Esophagus muscularis mucosa (tissue), 4 donors: ENCODE data around the gene CHCHD1. TPM values are rescaled to one million over a fixed set of nuclear protein-coding genes. Genes with fewer than 3 reads are reported as not detected.
"Not testable (repeated sequence)": the region's sequence is repeated elsewhere in the genome, so short reads cannot be mapped to it uniquely, and the experiment has no call there.

ENCODE experiments used
- DNase-seq: peaks from one replicate; pipeline ENCODE4 v3.0.0-alpha.2; 2017; ENCODE audit errors: extremely low spot score
- H3K27ac ChIP-seq, 4 donors: fragments of 200-600 bp; sonication (generic); replicated peaks in 1 of 4; 1 replicate in 3 of 4; 2 replicates in 1 of 4; pipeline ENCODE4 v1.5.1; 2016 to 2019; ENCODE audit warnings: mild to moderate bottlenecking in 1 of 4
- H3K27me3 ChIP-seq, 4 donors: fragments of 200-600 bp; sonication (generic); one replicate each; pipeline versions ENCODE4 v1.5.1 to v1.6.0; 2016 to 2019
- H3K36me3 ChIP-seq, 4 donors: fragments of 200-600 bp; sonication (generic); one replicate each; pipeline ENCODE4 v1.5.1; 2016 to 2019
- H3K4me1 ChIP-seq, 4 donors: fragments of 200-600 bp; sonication (generic); one replicate each; pipeline ENCODE4 v1.5.1; 2016 to 2019
- H3K4me3 ChIP-seq, 4 donors: fragments of 200-600 bp; sonication (generic); 1 replicate in 2 of 4; 2 replicates in 2 of 4; pipeline ENCODE4 v1.5.1; 2016 to 2019; ENCODE audit warnings: mild to moderate bottlenecking in 4 of 4, moderate library complexity in 1 of 4
- H3K9me3 ChIP-seq, 4 donors: fragments of 200-600 bp; sonication (generic); 1 replicate in 3 of 4; 2 replicates in 1 of 4; pipeline ENCODE4 v1.5.1; 2016 to 2019
- CTCF ChIP-seq, 3 experiments: fragments of 200-600 bp in 2 of 3; fragments of 450-650 bp in 1 of 3; sonication (generic) in 2 of 3; IDR thresholded peaks; one replicate each; pipeline ENCODE4 v1.5.1; 2017 to 2019; ENCODE audit warnings: antibody characterized with exemption in 3 of 3, mild to moderate bottlenecking in 2 of 3, moderate library complexity in 1 of 3
- EP300 ChIP-seq: sonication (generic); formaldehyde crosslinking; IDR thresholded peaks from one replicate; pipeline ENCODE4 v1.6.1; 2017; ENCODE audit warnings: antibody characterized with exemption
- POLR2A ChIP-seq: fragments of 450-650 bp; IDR thresholded peaks from one replicate; pipeline ENCODE4 v1.6.1; 2017; ENCODE audit warnings: antibody characterized with exemption, moderate library complexity, mild to moderate bottlenecking, low read depth
- POLR2AphosphoS5 ChIP-seq, 2 donors: sonication (generic); formaldehyde crosslinking; IDR thresholded peaks; one replicate each; pipeline ENCODE4 v1.6.1; 2017; ENCODE audit warnings: antibody characterized with exemption in 2 of 2
- WGBS: methylation state at CpG from one replicate; pipeline ENCODE4 v1.1.5; 2018; 5-methylcytosine and 5-hydroxymethylcytosine counted together
- intact Hi-C: fragments of 100-400 bp; cut with DNase I; formaldehyde crosslinking; loops from one replicate; pipeline ENCODE4 v1.15.1; 2023
- total RNA-seq, 4 donors: library from RNA; depleted of rRNA; stranded (reverse); fragments of >200 nt; gene quantifications; one replicate each; pipeline versions ENCODE4 v1.1.0 to v1.2.1, GENCODE V29; 2016

The CHCHD1 gene
- total RNA-seq, 4 donors from 2014 or later: 14.9 to 32.0 (median 25.6) TPM

GRCh38 chr10:73782749-73783085 is 869 bp downstream of the CHCHD1 start:
- WGBS: 36% methylated on average over 2 of the region's 2 CpGs
- DNase-seq: no peak
- H3K27me3 ChIP-seq: no peaks in the 10 kb centered on the region
- TF ChIP-seq POLR2A: no peak
- no peak for TF ChIP-seq EP300
- TF ChIP-seq POLR2AphosphoS5 (IDR thresholded peaks at IDR 0.05): no peak
- TF ChIP-seq CTCF (IDR thresholded peaks at IDR 0.05): no peak
- peak overlapping the region; percentile 89 to 96 (median 92) for H3K27ac ChIP-seq
- H3K36me3 ChIP-seq: peaks cover 4 to 27% (median 23%) of the 10 kb centered on the region in 4 donors
- H3K9me3 ChIP-seq: no peaks in the 10 kb centered on the region
- peaks cover 48 to 65% (median 57%) of the 10 kb centered on the region in 4 donors for H3K4me1 ChIP-seq
- intact Hi-C loops: no loop called here
- peak overlapping the region; percentile 71 to 98 (median 90) for H3K4me3 ChIP-seq

- H3K4me1 ChIP-seq: peaks cover 57 to 78% (median 65%) of the 10 kb centered on the region in 4 donors
- H3K27ac ChIP-seq: peak within 1 kb of the TSS; percentile 92 to 96 (median 94)
- DNase-seq: peak; percentile 96
- H3K9me3 ChIP-seq: no peaks in the 10 kb centered on the region
- H3K4me3 ChIP-seq: peak within 1 kb of the TSS; percentile 80 to 97 (median 90)
- H3K27me3 ChIP-seq: no peaks in the 10 kb centered on the region
- peak in 1 of 3 experiments; percentile 15 for TF ChIP-seq CTCF (IDR thresholded peaks at IDR 0.05)
- TF ChIP-seq POLR2AphosphoS5 (IDR thresholded peaks at IDR 0.05): peak; percentile 87 to 91
- no peak for TF ChIP-seq EP300
- peak; percentile 72 for TF ChIP-seq POLR2A
- 1% methylated on average over 27 of the region's 36 CpGs for WGBS
- H3K36me3 ChIP-seq: peaks cover 13 to 21% (median 20%) of the 10 kb centered on the region in 4 donors
- intact Hi-C loops: loop anchor here (5.0 kb wide), 1 partner anchor 43 kb away; the partner anchor contains the start of gene SEC24C
Observed at GRCh38 chr10:73785211-73785720, 3.4 kb downstream of the CHCHD1 start, which contains the start of gene ZSWIM8. Gene ZSWIM8 (plus strand): TSS chr10:73785606. CDS start chr10:73785879, 273 bp downstream.

- WGBS: 0% methylated on average over 23 of the region's 54 CpGs
- Histone ChIP-seq H3K36me3 (peaks cover 18 to 25% (median 25%) of the 10 kb centered on the region in 4 donors), H3K4me1 (peaks cover 51 to 72% (median 58%) of the 10 kb centered on the region in 4 donors), H3K9me3 (no peaks in the 10 kb centered on the region), H3K27me3 (no peaks in the 10 kb centered on the region), H3K27ac (peak overlapping the region; percentile 92 to 96 (median 94)), H3K4me3 (peak overlapping the region; percentile 80 to 97 (median 90))
- intact Hi-C loops: loop anchor here (5.0 kb wide), 1 partner anchor 44 kb away; the partner anchor contains the start of gene SEC24C
- no peak for DNase-seq
- TF ChIP-seq EP300: no peak
- no peak for TF ChIP-seq POLR2A
- TF ChIP-seq CTCF (IDR thresholded peaks at IDR 0.05): no peak
Observed at GRCh38 chr10:73785721-73786511, 4.1 kb downstream of the CHCHD1 start.

- no peak for DNase-seq
- 0% methylated on average over 2 of the region's 2 CpGs for WGBS
- Histone ChIP-seq H3K4me3 (peak overlapping the region; percentile 80 to 97 (median 90)), H3K27ac (peak overlapping the region; percentile 92 to 96 (median 94)), H3K36me3 (peaks cover 24 to 31% (median 31%) of the 10 kb centered on the region in 4 donors), H3K27me3 (no peaks in the 10 kb centered on the region), H3K9me3 (no peaks in the 10 kb centered on the region), H3K4me1 (peaks cover 45 to 66% (median 53%) of the 10 kb centered on the region in 4 donors)
- intact Hi-C loops: loop anchor here (5.0 kb wide), 1 partner anchor 44 kb away; the partner anchor contains the start of gene SEC24C
- TF ChIP-seq POLR2A (no peak), EP300 (no peak), CTCF (IDR thresholded peaks at IDR 0.05) (no peak), POLR2AphosphoS5 (IDR thresholded peaks at IDR 0.05) (no peak)
Observed at GRCh38 chr10:73786512-73786885, 4.7 kb downstream of the CHCHD1 start.

GRCh38 chr10:73787031-73787800 is 5.4 kb downstream of the CHCHD1 start:
- H3K4me3 ChIP-seq: peak overlapping the region; percentile 80 to 97 (median 90)
- peaks cover 45 to 64% (median 53%) of the 10 kb centered on the region in 4 donors for H3K4me1 ChIP-seq
- peaks cover 31 to 38% (median 38%) of the 10 kb centered on the region in 4 donors for H3K36me3 ChIP-seq
- H3K9me3 ChIP-seq, DNase-seq, H3K27me3 ChIP-seq: not testable (repeated sequence)
- H3K27ac ChIP-seq: peak overlapping the region in 2 of 4 donors; percentile 92 to 94
- WGBS: 87% methylated on average over 21 of the region's 21 CpGs
- intact Hi-C loops: loop anchor here (5.0 kb wide), 1 partner anchor 45 kb away; the partner anchor contains the start of gene SEC24C
